ENCODE data around the gene LRRC3B. TPM values are rescaled to one million over a fixed set of nuclear protein-coding genes. Genes with fewer than 3 reads are reported as not detected.

Gene LRRC3B
- total and polyA plus RNA-seq, 2 donors (not counting 3 experiments of a cell fraction or from before 2014, with no cell fraction given): not detected

- POLR2A ChIA-PET: no interaction called here
- CTCF ChIA-PET: no interaction called here
Measured at GRCh38 chr3:26653811-26654425, 31.3 kb downstream of the LRRC3B start.

More at GRCh38 chr3:26653811-26654425, 31.3 kb downstream of the LRRC3B start:
- no peak for TF ChIP-seq CTCF (IDR thresholded peaks at IDR 0.05; ENCODE audit: extremely low read depth in 1 of 2, insufficient read depth in 1 of 2, low read depth in 1 of 2, low read length in 2 of 2)
- no peak for TF ChIP-seq MAX (IDR thresholded peaks at IDR 0.05; ENCODE audit: insufficient read depth, insufficient read length)
- no peak for TF ChIP-seq GATA2 (IDR thresholded peaks at IDR 0.05; ENCODE audit: insufficient read depth, insufficient read length, low read depth, low read length)
- TF ChIP-seq POLR2A (IDR thresholded peaks at IDR 0.05; ENCODE audit: low read depth, low read length): no peak
- no peak for TF ChIP-seq MYC (IDR thresholded peaks at IDR 0.05; ENCODE audit: low read depth, low read length)
- no peak for TF ChIP-seq JUN (IDR thresholded peaks at IDR 0.05; ENCODE audit: borderline replicate concordance, insufficient read depth, insufficient read length, low read depth)
- no peak overlapping the region for H3K4me2 ChIP-seq (ENCODE audit: insufficient read depth, low read length)
- intact Hi-C loops (cut with micrococcal nuclease): no loop called here
- no peaks in the 10 kb centered on the region for H3K27me3 ChIP-seq (ENCODE audit: control insufficient read depth in 2 of 2, insufficient read depth in 2 of 2, low read length in 2 of 2)
- no peak overlapping the region for H2AFZ ChIP-seq (ENCODE audit: low read depth, low read length)
- no peaks in the 10 kb centered on the region for H3K9me1 ChIP-seq (replicated peaks; ENCODE audit: control insufficient read depth, extremely low read depth, insufficient read depth, low read length)
- H3K27ac ChIP-seq (ENCODE audit: insufficient read depth, low read depth, low read length): no peak overlapping the region
- BruUV-seq (replicated peaks): no TSS peak
- dilution Hi-C loops (cut with MboI; ENCODE audit: extremely low pct_ligation_motif_present, low sequenced_read_pairs): no loop called here
- no peaks in the 10 kb centered on the region for H3K36me3 ChIP-seq (ENCODE audit: control insufficient read depth in 2 of 2, extremely low read depth in 1 of 2, insufficient read depth in 2 of 2, low read length in 2 of 2)
- H4K20me1 ChIP-seq (replicated peaks; ENCODE audit: control insufficient read depth, extremely low read depth, insufficient read depth, low read length): no peaks in the 10 kb centered on the region
- H3K4me3 ChIP-seq (replicated peaks in 1 of 3; ENCODE audit: insufficient read depth in 1 of 3, low read depth in 1 of 3, low read length in 3 of 3): no peak overlapping the region
- H3K9me3 ChIP-seq (replicated peaks; ENCODE audit: control insufficient read depth, insufficient read depth, low read length): no peaks in the 10 kb centered on the region
- H3K4me1 ChIP-seq (ENCODE audit: control insufficient read depth, extremely low read depth, insufficient read depth, low read length): no peaks in the 10 kb centered on the region
- FAIRE-seq (no peak), DNase-seq (ENCODE audit: low read depth, low spot score) (no peak)
- no peak overlapping the region for H3K9ac ChIP-seq (replicated peaks; ENCODE audit: extremely low read depth, insufficient read depth, low read length)
- H3K79me2 ChIP-seq (ENCODE audit: control insufficient read depth, insufficient read depth, low read length): no peaks in the 10 kb centered on the region

Measured in endothelial cell of umbilical vein (primary cell).